Activated CD4-positive, alpha-beta T cell treated with anti-CD3 and anti-CD28 coated beads, Interleukin-2, amount 50 U/mL, for 48 hours (primary cell): ENCODE data around the gene LAMA3.

Source experiments
- DNase-seq, 2 experiments: peaks; one replicate each; pipeline ENCODE4 v3.0.0-alpha.2; 2020

The LAMA3 gene

DNA sequence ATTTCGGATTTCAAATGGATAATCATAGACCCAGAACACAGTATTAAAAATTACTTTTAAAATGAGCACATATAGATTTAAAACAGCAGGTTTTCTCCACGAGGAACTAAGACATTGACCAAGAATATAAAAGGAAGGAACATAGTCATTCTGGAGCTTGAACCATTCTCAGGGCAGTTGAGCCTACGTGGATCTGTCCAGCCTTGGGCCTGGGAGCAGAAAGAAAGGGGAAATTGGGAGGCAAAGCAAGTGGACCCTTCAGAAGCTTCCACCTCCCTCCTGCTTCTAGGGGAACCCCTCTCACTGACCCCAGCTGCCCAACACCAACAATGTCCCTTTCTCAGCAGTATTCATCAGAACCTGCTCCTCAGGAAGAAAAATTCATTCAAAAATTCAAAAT is 293.9 kb downstream of the LAMA3 start:
- no peak for DNase-seq

DNA sequence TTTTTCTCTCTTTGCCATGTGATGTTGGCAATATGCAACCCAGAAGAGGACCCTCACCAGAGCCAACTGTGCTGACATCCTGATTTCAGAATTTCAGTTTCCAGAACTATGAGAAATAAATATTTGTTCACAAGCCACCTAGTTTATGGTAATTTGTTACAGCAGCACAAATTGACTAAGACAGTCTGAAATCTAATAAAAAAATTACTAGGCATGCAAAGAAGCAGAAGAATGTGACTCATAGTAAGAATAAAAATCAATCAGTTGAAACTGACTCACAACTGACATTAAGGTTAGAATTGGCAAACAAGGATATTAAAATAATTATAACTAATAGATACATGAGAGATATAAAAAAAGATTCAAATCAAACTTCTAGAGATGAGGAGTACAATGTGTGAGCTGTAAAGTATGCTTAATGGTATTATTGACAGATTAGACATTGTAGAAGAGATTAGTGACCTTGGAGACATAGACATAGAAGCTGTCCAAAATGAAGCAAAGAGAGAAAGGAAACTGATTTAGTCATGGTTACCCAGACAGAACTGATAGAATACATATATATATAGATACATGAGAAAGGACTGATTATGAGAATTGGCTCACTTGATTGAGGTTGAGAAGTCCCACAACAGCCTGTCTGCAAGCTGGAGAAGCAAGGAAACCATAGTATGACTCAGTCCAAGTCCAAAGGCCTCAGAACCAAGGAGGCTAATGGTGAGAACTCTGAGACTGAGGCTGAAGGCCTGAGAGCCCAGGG is 297.5 kb downstream of the LAMA3 start:
- DNase-seq: no peak

DNA sequence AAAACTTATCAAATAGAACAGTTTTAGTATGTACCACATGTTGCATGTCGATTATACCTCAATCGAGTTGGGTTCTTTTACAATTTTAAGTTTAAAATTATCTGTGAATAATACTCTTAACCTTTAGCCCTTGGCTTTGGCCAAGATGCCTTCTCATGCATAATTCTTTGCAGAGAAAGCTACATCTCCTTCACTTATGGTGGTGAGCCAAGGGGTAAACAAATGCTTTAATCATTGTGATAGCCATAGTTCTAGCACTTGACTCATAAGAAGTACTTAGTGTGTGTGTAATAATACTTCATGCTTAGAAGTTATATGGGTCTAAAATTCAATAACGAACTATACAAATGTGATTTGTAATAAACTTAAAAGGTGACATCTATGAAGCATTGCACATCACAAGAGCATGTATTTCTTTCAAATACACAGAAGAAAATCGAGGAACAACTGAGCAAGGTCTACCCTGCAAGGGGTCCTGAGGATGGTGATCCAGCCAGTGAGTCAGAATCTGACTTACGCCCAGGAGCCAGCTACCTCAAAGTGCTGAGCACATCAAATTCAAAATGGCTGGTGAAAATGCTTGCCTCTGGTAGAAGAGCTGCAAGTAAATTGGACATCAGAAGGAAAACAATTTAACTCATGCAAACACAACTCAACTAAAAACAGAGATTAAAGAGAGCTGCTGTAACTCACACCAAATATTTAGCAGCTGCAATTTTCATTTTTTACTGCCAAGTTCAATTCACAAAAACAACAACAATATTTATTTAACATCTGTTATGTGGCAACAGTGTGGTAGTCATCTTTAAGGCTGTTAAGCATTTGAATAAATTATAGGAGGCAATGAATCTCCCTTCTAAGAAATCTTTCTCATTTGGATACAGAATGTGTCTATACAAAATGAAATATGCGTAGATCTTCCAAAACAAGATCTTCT is 301.5 kb downstream of the LAMA3 start:
- DNase-seq: no peak

DNA sequence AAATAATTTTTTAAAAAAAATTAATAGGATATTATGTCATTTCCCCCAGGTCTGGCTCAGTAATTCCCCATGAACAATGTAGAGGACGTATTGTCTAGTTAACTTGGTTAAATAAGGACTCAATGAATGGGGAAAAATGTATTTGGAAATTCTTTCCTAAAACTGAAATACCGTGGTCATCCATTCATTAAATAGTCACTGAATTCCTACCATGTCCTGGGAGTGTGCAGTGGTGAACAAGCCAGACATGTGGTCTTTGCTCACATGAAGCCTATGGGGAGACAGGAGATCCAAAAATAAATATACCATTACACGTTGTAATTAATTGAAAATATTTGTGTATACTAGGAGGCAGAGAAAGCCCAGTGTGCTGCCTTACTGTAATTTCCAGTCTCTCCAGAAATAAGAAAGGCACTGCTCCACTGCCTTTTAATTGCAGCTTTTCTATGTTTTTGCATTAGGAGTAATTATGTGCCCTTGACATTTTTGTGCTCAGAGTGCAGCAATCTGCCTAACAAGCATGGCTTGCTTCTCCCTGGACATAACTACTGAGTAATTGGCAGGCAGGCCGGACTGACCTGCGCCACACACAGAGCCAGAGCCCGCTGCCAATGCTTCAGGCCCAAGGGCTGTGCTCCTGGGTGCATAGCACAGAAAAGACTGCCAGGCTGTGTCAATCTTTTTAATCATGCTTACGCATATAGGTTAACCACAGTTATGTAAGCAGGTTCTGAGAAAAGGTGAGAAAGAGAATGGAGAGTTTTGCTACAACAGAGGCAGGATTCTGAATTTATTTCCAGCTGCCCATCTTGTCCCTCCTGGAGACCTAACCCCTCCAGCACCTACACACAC is 303.1 kb downstream of the LAMA3 start:
- peak; percentile 34 to 46 for DNase-seq

DNA sequence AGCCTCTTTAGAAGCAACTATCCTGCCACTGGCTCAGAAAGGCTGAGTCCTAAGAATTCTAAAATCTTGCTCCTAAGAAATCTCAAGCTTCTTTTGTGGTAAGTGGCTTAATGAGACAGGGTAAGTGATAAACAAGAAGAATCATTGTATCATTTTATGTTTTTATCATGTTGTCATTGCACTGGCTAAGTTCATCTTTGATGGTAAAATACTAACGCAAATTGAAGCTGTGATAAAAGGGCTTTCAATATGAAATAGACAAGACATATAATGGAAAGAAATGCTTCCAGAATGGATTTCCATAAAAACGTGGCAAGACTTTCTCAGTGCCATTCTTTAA is 303.7 kb downstream of the LAMA3 start:
- DNase-seq: no peak

DNA sequence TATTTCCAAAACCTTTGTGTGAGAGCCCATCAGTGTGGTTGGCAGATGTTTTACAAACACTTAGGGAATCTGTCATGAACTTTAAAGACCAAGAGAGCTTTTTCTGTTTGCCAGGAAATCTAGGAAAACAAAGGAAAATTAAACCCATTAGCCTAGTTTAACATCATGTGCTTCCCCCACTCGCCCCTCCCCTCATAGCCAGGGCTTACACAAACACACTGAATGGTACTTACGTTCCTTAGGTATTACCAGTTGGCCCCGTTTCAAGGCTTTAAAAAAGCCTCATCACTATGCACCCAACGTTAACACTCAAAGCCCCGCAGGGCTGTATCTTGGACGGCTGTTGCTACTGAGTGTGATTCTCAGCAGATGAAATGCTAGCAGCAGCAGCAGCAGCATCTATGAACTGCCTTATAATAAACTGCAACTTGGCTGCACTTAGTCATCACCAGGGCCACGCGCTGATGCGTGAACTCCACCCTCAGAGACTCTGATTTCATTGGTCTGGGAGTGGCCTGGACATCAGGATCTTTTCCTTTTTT is 305.2 kb downstream of the LAMA3 start:
- DNase-seq: peak; percentile 33 to 39

DNA sequence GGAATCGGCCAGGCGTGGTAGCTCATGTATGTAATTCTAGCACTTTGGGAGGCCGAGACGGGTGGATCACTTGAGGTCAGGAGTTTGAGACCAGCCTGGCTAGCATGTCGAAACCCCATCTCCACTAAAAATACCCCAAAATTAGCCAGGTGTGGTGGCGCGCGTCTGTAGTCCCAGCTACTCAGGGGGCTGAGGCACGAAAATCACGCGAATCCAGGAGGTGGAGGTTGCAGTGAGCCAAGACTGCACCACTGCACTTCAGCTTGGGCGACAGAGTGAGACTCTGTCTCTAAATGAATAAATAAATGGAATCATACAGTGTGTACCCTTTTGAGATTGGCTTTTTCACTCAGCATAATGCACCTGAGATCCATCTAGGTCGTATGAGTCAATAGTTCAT is 305.9 kb downstream of the LAMA3 start:
- DNase-seq: no peak

DNA sequence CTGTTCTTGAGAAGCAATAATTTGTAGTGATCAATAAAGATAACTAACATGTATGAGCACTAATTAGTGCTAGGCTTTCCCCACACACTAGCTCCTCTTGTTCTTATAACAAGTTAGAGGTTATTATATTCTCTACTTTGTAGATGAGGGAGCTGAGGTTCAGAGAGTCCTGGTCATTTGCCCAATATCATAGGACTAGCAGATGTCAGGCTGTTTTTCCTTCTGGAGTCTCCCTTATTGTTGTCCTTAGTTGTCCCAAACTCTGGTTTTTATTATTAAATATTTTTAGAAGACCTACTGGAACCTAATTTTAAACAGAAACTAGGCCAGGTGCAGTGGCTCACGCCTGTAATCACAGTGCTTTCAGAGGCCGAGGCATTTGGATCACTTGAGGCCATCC is 308.8 kb downstream of the LAMA3 start:
- no peak for DNase-seq

DNA sequence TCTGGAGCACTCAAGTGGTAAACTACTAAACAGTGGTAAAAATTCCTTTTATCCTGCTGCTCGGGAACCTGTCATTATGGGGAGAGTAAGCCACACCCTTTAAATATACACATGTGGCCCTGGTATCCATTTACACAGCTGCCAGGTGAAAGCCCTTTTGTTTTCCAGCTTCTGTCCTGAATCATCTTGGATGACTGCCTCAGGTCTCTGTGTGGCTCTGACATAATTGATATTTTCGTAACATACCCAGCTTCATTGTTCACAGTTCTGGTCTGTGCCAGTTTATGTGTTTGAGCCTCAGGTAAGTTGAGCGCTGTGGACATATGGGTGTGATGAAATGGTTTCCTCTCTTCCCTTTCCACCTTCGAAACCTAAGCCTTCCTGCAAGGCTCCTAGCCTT is 309.6 kb downstream of the LAMA3 start:
- DNase-seq: no peak

DNA sequence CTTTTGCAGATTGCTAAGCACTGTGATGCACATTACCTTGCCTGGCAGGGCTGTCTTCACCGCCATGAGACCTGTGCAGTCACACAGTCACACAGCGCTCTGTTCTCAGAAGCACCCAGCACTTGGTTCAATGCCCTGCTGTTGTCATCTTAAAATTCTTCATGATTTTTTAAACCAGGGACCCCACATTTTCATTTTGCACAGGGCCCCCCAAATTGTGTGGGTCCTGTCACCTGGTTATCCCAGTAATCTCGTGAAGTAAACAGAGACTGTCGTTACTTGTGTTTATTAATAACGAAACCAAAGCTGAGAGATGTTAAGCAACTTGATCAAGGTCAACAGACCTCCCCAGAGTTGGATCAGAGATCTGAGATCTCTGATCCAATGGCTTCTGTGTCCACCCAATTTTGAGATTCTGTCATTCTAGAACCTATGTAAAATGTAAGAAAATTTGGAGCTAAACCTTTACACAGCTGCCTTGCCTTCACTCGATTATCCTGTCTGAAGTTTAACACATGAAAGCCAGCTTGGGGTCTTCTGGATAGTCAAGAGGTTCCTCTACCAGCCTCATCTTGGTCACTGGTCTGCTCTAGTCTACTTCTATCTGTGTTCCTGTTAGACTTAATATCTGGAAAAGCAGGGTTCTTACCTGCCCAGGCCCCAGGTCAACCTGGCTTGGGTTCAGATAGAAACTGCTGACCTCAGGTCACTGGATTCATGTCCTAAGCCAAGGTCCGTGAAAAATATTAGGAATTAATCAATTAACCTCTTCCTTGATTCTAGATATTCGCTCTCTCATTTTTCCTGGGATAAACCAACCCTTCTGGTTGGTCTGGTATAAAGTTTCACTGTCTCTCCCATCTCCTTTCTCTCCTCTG is 311.6 kb downstream of the LAMA3 start:
- no peak for DNase-seq

DNA sequence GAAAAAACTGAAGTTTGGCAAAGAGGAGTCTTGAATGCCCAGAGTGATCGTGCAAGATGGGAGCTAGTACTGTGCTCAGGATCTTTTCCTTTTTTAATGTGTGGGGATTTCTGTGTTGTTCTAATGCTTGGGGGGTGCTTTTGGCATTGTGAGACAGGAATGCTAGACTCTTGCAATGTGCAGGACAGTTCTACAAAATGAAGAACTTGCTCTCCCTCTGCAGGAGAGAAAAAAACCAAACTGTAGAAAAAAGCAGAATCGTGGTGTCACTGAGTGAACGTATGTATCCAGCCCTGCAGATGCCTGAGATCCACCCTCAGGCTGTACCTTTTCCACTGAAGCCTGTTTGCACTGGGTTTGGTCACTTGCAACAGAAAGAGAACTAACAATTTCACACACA is 313.2 kb downstream of the LAMA3 start:
- DNase-seq: no peak

DNA sequence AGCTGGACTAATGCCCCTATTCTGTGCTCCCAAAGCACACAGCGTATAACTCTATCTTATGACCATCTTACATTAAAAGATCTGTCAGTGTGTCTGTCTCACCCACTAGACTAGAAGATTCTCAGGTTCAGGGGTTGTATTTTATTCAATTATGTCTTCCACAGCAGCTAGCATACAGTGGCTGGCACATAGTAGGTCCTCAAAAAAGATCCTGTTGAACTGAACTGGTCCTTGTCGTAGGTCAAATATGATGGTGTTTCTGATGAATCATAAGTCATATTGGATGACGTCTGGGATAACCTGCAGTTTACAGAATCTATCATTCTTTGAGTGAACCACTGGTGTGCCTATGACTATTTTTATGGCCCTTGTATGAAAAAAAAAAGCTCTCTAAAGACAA is 314.0 kb downstream of the LAMA3 start:
- no peak for DNase-seq

DNA sequence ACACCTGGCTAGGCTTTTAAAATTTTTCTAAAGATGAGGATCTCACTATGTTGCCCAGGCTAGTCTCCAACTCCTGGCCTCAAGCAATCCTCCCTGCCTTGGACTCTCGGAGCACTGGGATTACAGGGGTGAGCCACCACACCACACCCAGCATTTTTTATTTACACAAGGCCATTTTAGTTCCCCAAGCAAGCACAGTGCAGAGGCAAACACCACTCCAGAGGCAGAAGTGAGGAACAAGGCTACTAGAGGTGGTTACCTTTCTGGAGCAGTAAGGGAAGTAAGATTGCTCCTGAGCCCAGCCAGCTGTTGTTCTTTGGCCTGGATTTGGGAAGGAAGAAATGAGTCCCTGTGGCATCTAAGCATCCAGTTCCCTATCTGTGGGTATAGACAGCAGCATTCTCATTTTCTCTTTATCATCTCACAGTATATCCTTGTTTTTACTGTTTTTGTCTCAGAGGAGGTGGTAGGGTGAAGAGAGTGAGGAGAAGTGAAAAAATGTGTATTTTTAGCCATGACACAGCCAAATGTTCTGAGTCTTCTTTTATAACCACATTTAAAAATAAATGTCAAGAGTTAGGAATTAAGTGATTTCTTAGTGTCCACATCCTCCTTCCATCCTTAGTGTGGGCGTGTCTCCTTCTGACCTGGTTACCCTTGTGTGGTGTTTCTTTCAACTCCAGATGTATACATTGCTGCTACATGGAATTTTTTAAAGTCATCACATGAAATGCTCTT is 314.8 kb downstream of the LAMA3 start:
- DNase-seq: no peak
